ENCODE measurements around the gene ELANE.

DNA sequence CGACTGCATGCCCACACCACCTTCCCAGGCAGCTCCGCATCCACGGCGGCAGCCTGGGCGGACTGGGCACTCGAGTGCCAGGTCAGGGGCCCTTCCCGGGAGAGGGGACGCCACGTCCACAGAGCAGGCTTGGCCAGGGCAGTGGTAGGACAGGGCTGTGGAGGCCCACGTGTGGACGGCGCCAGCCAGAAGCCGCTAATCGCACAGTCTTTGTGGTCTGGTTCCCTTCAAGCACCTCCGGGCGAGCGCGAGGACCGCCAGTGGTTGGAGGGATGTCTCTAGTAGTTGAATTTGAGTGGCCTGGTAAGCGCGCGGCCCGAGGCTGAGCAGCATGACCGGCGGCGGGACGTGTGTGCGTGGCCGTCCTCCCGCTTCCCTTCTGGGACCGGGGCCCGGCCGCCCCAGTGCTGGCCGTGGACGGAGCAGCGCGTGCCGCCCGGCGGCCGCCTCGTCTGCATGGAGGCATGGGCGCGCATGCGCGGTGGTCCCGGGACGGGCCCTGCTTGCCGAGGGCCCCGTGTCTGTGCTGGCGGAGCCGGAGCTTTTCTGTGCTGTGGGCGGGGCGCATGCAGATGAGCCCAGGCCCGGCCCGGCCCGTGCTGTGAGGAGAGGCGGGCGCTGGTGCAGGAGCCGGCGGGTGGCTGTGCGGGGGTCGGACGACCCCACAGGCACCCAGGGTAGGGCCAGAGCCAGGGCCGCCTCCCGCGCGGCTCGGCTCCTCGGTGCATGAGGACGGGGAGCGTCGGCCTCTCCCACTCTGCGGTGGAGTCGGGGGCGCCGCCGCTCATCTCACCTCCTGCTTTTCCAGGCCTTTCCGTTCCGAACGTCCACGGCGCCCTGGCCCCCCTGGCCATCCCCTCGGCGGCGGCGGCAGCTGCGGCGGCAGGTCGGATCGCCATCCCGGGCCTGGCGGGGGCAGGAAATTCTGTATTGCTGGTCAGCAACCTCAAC is 46.2 kb upstream of the ELANE start:
- TF ChIP-seq, protein P1, sequence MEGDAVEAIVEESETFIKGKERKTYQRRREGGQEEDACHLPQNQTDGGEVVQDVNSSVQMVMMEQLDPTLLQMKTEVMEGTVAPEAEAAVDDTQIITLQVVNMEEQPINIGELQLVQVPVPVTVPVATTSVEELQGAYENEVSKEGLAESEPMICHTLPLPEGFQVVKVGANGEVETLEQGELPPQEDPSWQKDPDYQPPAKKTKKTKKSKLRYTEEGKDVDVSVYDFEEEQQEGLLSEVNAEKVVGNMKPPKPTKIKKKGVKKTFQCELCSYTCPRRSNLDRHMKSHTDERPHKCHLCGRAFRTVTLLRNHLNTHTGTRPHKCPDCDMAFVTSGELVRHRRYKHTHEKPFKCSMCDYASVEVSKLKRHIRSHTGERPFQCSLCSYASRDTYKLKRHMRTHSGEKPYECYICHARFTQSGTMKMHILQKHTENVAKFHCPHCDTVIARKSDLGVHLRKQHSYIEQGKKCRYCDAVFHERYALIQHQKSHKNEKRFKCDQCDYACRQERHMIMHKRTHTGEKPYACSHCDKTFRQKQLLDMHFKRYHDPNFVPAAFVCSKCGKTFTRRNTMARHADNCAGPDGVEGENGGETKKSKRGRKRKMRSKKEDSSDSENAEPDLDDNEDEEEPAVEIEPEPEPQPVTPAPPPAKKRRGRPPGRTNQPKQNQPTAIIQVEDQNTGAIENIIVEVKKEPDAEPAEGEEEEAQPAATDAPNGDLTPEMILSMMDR (IDR thresholded peaks at IDR 0.05), result no peak
- TF ChIP-seq ZFX (IDR thresholded peaks at IDR 0.05; ENCODE audit: borderline replicate concordance), result no peak

All from 22Rv1 (cell line).